ENCODE results near the gene CPT2.

The CPT2 gene

DNA sequence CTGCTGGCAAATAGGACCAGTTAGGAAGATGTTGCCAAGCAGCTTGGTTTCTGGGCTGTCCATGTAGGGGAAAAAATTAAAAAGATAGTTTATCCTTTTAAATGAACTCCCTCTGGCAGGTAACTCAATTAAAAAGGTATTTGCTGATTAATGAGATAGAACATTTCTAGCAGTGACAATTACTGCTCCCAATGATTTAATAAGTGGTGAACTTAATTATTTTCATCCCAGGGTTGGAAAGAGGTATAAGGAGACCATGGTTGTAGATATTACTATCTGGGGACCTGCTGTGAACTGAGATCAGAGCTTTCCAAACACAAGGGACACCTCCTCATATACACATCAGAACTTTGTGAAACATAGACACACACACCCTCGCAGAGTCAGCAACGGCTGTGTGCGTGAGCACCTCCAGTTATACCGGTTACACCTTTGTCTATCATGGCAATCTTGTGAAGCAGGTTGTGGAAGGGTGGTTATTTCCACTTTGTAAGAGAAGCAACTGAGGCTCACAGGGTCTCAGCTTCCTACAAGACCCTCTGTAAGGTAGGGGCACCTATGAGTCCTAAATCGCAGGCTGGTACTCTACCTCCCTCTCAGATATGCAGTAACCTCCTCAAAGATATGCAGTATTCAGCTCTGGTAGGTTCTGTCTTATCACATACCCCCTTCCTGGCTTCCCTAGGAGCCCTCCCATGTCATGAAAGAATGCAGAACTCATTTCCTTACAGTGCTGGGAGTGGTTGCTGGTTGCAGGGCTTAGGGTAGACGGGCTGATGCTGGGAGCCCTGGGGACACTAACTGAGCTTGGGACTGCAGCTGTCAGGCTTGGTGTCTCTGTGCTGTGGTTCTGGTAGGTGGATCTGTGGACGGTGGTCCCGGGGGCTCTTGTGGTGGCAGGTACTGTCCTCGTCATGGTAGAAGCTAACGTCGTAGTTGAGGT lies 60.2 kb downstream of the CPT2 start:
- no peak for DNase-seq
- TF ChIP-seq POLR2A (IDR thresholded peaks at IDR 0.05; ENCODE audit: low read length) (no peak), GATA1 (IDR thresholded peaks at IDR 0.05; ENCODE audit: low read depth, low read length) (no peak)

DNA sequence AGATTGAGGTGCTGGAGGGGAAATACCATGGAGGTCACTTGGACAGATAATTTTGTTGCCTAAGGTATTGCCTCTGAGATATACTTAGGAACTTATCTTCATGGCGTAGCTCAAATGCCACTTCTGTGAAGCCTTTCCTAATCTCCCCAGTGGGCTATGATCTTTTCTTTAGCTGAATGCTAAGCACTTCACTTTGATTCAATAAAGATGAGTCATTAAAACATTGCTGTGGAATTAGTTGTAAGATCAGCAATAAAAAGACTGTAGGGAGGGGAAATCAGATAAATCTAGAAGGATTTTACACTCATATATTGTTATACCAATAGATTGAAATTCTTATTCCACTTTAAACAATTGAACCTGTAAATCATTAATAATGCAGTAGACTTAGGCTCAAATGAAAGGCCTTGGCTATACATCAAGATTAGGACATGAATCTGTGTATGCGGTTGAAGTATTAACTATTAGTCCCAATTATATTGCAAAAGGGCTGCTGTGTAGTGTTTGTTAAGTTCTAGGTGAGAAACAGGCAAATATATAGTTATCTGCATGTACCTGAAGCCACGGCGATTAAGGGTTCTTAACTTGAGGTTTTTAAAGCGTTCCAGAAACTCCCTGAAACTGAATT lies 60.9 kb downstream of the CPT2 start:
- TF ChIP-seq POLR2A (IDR thresholded peaks at IDR 0.05; ENCODE audit: low read length) (no peak), GATA1 (IDR thresholded peaks at IDR 0.05; ENCODE audit: low read depth, low read length) (no peak)

DNA sequence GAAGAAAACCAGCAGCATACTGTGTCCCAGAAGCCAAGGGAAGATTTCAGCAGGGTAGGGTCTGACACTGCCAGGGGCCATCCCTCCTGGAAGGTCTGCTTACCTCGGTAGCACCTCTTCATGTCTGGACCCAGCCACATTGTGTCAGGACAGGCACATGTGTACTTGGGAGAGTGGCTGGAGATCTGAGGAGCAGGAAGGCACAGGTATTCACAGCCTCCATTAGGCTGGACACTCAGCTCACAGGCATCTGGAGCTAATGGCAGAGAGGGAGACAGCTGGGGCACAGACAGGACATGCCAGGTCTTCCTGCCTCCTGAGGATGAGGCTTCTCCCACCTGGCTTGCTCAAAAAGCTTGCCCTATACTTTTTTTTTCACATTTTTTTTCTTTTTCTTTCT lies 61.6 kb downstream of the CPT2 start:
- DNase-seq = no peak

More for the DNA sequence above, 60.9 kb downstream of the CPT2 start:
- DNase-seq = no peak

DNA sequence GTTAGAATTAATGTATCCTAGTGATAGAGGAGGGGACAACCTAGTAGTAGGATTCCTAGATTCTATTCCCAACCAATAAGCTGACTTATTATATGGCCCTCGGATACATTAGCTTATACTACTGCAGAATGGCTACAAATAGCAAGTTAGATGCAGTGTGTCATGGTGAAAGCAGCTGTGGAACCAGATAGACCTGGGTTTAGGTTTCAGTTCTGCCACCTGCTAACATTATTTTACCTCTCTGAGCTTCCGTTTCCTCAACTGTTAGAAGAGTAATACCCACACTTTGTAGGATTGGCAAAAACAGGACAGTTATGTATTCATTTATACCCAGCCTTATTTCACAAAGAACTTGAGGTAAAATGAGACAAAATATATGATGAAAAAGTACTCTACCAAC lies 63.3 kb downstream of the CPT2 start:
- TF ChIP-seq GATA1 (IDR thresholded peaks at IDR 0.05; ENCODE audit: low read depth, low read length) (no peak), POLR2A (IDR thresholded peaks at IDR 0.05; ENCODE audit: low read length) (no peak)
- no peak for DNase-seq

More for the DNA sequence above, 61.6 kb downstream of the CPT2 start:
- no peak for TF ChIP-seq GATA1 (IDR thresholded peaks at IDR 0.05; ENCODE audit: low read depth, low read length)
- no peak for TF ChIP-seq POLR2A (IDR thresholded peaks at IDR 0.05; ENCODE audit: low read length)

DNA sequence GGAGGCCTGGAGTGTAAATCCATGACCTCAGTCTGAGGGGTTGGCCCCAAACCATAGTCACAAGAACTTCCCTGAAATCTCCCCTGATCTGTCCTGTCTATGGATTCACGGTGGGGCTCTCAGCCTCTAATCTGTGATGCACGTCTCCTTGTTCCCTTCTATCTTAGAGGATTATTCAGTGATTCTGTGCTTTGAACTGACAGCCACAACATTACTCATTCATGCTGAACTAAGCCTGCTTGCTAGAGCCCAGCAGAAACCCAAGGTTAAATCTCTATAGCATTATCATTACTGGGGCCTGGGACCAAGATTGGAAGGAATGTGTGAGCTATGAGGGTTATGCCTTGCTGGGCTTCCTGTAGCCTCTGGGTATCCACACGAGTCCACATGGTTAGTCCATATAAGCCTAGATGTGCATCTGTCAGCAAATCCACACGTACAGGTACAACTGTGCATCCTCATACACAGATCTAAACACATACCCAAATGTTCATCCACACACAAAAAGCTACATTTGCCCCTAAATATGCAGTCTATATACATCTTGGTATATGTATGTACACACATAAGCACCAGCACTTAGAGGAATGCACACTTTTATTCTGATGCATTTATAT lies 64.1 kb downstream of the CPT2 start:
- no peak for TF ChIP-seq POLR2A (IDR thresholded peaks at IDR 0.05; ENCODE audit: low read length)
- no peak for TF ChIP-seq GATA1 (IDR thresholded peaks at IDR 0.05; ENCODE audit: low read depth, low read length)
- DNase-seq = no peak

DNA sequence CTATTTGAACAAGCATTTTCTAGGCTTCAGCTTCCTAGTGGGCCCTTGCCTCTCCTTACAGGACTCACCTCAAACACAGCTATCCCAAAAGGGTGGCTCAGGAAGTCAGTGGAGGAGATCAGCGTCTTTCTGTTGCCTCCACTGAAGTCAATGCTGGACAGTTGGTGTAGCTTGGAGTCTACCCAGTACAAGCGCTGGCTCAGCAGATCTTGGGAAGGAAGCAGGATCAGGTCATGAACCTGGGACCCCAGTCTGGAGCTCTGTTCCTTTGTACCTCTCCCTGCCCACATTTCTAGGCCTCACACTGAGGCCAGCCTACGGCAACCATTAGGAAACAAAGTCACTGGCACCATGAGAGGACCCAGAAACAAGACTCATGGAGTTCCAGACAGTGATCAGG lies 65.4 kb downstream of the CPT2 start:
- DNase-seq = no peak
- TF ChIP-seq POLR2A (IDR thresholded peaks at IDR 0.05; ENCODE audit: low read length) (no peak), GATA1 (IDR thresholded peaks at IDR 0.05; ENCODE audit: low read depth, low read length) (no peak)

Data from erythroblast (primary cell).